Ectodermal cell (in vitro differentiated cells): ENCODE results near the gene ARMC10.
"Not testable (repeated sequence)": the region's sequence is repeated elsewhere in the genome, so short reads cannot be mapped to it uniquely, and the experiment has no call there.

Experiments used
- H3K27ac ChIP-seq: 2 replicates; pipeline ENCODE4 v1.7.0; 2013; ENCODE audit warnings: mild to moderate bottlenecking, low read depth, low read length; ENCODE audit not compliant: insufficient read depth, poor library complexity, severe bottlenecking
- H3K27me3 ChIP-seq: 2 replicates; pipeline ENCODE4 v1.7.0; 2013; ENCODE audit warnings: mild to moderate bottlenecking, low read length; ENCODE audit not compliant: insufficient read depth, control insufficient read depth, poor library complexity, severe bottlenecking
- H3K36me3 ChIP-seq: one replicate; pipeline ENCODE4 v1.7.0; 2013; ENCODE audit warnings: low read length; ENCODE audit not compliant: control insufficient read depth, insufficient read depth
- H3K4me1 ChIP-seq: one replicate; pipeline ENCODE4 v1.7.0; 2013; ENCODE audit warnings: low read length; ENCODE audit not compliant: control insufficient read depth, insufficient read depth
- H3K4me3 ChIP-seq: 2 replicates; pipeline ENCODE4 v1.7.0; 2013; ENCODE audit warnings: low read depth, low read length, control low read depth; ENCODE audit not compliant: insufficient read depth
- H3K9me3 ChIP-seq: 2 replicates; pipeline ENCODE4 v1.7.0; 2013; ENCODE audit warnings: mild to moderate bottlenecking, low read length, moderate library complexity; ENCODE audit not compliant: control insufficient read depth
- WGBS, 2 experiments: methylation state at CpG; one replicate each; pipeline ENCODE4 v1.1.7; 2013; ENCODE audit warnings: missing lambda C conversion rate in 2 of 2; 5-methylcytosine and 5-hydroxymethylcytosine counted together

The ARMC10 gene

DNA sequence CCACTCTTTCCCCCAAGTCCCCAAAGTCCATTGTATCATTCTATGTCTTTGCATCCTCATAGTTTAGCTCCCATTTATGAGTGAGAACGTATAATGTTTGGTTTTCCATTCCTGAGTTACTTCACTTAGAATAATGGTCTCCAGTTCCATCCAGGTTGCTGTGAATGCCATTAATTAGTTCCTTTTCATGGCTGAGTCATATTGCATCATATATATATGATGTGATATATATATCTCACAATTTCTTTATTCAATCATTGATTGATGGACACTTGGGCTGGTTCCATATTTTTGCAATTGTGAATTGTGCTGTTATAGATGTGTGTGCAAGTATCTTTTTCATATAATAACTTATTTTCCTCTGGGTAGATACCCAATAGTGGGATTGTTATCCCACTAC, 18.9 kb upstream of the ARMC10 start:
- WGBS, 2 experiments = 100% methylated on average over 1 of the region's 1 CpG
- not testable (repeated sequence) for H3K36me3 ChIP-seq

DNA sequence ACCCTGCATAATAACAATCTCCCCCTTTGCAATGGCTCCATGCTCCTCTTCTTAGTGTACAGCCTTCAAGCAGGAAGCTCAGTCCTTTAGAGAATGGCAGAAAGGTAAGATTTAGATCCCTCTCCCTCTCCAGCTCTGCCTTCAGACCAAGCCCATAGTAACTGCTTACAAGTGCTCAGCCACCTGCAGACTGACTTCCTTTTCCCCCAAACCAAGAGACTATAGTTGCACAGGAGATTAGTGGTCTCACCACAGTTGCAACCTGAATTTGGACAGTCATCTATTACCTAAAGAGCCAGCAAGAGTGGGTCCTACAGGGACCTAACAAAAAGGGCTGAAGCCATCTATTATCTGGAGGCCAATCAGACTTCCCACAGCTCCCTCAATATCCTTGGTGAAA, 16.8 kb upstream of the ARMC10 start:
- Histone ChIP-seq H3K4me1 (no peaks in the 10 kb centered on the region), H3K36me3 (no peaks in the 10 kb centered on the region), H3K27ac (no peak overlapping the region), H3K27me3 (no peaks in the 10 kb centered on the region), H3K4me3 (no peak overlapping the region), H3K9me3 (no peaks in the 10 kb centered on the region)

More for the DNA sequence above, 18.9 kb upstream of the ARMC10 start:
- not testable (repeated sequence) for H3K27ac ChIP-seq, H3K27me3 ChIP-seq, H3K4me1 ChIP-seq, H3K9me3 ChIP-seq, H3K4me3 ChIP-seq

DNA sequence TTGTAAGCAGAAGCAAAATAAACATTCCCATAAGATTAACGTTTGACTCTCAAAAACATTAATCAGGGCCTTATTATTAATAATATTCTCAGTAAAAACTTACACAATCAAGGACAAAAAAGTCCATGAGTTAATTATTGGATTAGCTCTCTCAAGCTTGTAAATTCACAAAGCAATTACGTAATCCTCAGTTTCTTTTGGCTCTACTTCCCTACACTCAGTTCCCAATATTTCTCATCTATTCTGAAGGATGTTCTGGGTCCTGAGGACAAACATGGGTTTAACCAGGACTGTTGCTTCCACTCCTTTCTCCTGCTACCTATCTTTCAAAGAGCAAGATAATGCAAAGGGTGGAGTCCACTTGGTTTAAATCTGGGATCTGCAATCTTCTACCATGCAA, 15.5 kb upstream of the ARMC10 start:
- no peaks in the 10 kb centered on the region for H3K36me3 ChIP-seq
- H3K27me3 ChIP-seq = no peaks in the 10 kb centered on the region
- H3K4me1 ChIP-seq = no peaks in the 10 kb centered on the region
- WGBS, 2 experiments = 85 to 89% methylated on average over 2 of the region's 2 CpGs
- no peak overlapping the region for H3K27ac ChIP-seq
- no peaks in the 10 kb centered on the region for H3K9me3 ChIP-seq
- no peak overlapping the region for H3K4me3 ChIP-seq

DNA sequence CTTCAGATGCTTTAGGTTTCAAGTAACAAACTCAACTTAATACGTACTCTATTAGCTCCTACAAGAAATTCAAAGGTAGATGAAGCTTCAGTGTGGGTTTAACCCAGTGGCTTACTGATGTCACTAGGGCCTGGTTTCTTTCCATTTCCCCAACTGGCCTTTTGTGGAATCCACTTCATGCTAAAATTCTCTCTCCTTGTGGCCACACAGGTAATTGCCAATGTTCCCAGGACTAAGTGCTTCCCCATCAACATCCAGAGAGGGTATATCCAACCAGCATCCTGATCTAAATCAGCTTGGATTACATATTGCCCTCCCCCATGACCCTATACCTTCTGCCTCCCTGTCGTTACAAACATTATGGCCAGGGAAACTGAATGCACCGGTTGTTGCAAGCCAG, 11.0 kb upstream of the ARMC10 start:
- H3K9me3 ChIP-seq = no peaks in the 10 kb centered on the region
- no peaks in the 10 kb centered on the region for H3K36me3 ChIP-seq
- H3K27me3 ChIP-seq = no peaks in the 10 kb centered on the region
- no peaks in the 10 kb centered on the region for H3K4me1 ChIP-seq
- H3K4me3 ChIP-seq = no peak overlapping the region
- H3K27ac ChIP-seq = no peak overlapping the region
- WGBS, 2 experiments = 85 to 94% methylated on average over 3 of the region's 3 CpGs

DNA sequence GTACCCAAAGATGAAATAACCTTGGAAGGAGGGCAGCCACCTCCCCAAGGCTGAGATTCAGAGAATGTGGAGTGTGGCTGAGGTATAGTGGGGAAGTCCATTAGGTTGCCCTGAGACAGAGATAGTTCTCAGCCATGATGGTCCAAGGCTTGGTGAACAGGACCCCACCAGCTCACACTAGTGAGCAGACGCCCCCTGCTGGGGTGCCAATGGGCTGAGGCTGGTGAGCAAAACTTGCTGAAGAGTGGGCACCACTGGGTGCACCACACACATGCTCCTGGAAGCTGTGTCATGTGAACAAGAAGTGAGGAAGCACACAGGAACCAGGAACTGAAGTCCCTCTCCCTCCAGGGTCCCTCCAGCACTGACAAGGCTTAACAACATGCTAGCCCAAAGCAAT, 9.3 kb upstream of the ARMC10 start:
- no peaks in the 10 kb centered on the region for H3K4me1 ChIP-seq
- no peaks in the 10 kb centered on the region for H3K27me3 ChIP-seq
- no peaks in the 10 kb centered on the region for H3K9me3 ChIP-seq
- 13 to 26% methylated on average over 1 of the region's 1 CpG for WGBS, 2 experiments
- no peaks in the 10 kb centered on the region for H3K36me3 ChIP-seq
- H3K27ac ChIP-seq = no peak overlapping the region
- H3K4me3 ChIP-seq = no peak overlapping the region

DNA sequence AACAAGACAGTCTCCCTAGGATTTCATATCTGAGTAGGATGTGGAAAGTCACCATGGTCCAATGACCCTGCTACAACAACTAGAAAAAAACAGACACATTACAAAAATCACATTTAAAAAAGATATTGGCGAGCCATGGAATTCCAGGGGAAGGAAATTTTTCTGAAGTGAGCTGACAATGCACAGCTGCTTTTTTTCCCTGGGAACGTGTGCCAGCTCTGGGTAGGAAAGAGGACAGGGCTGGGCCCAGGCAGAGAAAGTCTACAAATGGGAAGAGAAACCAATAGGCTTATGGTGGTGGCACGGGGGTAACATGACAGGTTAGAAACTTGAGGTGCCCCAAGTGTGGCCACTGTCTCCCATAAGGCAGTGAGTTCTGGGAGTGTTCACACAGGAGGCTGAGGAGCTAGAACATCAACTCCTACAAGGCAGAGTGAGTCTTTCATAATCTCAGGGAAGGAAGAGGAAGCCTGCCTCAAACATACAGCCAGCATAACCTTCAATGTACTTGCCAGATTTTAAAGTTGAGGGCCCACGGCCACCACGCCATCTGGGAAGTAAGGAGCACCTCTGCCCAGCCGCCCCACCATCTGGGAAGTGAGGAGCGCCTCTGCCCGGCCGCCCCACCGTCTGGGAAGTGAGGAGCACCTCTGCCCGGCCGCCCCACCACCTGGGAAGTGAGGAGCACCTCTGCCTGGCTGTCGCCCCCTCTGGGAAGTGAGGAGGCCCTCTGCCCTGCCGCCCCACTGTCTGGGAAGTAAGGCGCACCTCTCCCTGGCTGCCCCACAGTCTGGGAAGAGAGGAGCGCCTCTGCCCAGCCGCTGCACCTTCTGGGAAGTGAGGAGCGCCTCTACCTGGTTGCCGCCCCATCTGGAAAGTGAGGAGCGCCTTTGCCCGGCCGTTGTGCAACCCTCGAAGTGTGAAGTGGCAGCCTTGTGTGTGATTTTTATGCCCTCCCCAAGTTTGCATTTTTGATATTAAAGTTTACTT, 6.2 kb upstream of the ARMC10 start:
- Histone ChIP-seq H3K9me3 (no peaks in the 10 kb centered on the region), H3K27me3 (no peaks in the 10 kb centered on the region), H3K4me3 (no peak overlapping the region), H3K4me1 (no peaks in the 10 kb centered on the region), H3K27ac (no peak overlapping the region), H3K36me3 (no peaks in the 10 kb centered on the region)
- 93 to 95% methylated on average over 23 of the region's 23 CpGs for WGBS, 2 experiments

DNA sequence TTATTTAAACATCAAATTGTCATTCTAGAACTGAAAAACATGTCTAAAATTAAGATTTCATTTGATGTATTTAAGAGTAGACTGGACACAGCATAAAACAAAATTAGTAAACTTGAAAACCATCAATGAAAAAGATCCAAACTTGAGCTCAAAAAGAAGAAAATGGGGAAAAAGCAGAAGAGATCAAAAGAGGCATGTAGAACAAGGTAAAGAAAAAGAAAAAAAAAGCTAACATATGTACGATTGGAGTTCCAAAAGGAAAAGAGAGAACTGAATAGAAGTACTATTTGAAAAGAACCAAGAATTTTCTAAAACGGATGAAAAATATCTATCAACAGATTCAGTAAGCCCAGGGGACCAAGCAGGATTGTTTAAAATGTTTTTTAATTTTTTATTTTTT, 3.9 kb upstream of the ARMC10 start:
- Histone ChIP-seq H3K4me3 (no peak overlapping the region), H3K4me1 (no peaks in the 10 kb centered on the region), H3K27ac (no peak overlapping the region), H3K36me3 (no peaks in the 10 kb centered on the region), H3K27me3 (no peaks in the 10 kb centered on the region), H3K9me3 (no peaks in the 10 kb centered on the region)
- 93 to 97% methylated on average over 2 of the region's 2 CpGs for WGBS, 2 experiments

DNA sequence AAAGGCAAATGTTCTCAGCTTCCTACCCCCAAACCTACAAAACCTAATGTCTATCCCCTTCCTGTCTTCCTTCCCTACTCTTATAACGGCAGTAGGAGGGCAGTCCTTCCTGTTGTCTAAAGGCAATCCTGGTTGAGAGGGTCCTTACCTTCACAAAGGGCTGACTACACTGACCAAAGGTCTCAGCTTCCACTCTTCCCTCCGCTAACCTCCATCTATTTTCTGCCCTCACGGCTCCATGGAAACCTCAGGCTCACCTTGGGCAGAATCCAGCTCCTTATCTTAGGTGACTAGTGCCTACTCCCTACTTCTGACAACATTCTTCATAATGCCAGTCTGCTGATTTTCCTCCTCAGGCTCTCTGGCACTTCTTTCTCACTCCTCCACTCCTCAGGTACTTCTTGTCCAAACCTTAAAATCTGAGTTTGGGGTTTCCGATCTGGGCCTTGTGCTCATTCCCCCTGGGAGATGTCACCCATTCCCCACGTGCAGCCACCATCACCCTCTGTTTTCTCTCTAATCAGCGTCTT, 886 bp upstream of the ARMC10 start:
- 15 to 18% methylated on average over 6 of the region's 6 CpGs for WGBS, 2 experiments

DNA sequence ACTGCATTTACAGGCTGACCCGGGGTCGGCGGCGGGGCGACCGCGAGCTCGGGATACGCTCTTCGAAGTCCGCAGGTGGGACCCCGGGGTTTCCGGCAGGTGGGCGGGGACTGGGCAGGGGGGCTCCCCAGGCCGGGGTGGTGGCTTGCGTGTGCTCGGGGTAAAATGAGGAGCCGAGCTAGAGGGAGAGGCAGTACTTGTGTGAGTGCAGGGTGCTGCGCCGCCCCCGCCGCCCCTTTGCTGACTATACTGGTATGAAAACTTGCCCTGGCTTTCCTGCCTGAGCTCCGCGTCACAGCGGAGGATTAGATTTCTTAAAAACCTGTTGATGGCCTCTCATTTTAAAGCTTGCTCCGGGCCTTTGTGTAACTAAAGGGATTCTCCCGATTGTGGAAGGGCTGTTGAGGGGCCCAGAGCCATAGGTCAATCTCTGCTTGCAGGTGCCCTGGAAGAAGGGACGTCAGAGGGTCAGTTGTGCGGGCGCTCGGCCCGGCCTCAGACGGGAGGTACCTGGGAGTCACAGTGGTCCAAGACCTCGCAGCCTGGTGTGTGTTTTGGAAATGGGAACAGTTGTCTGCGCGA, 488 bp downstream of the ARMC10 start:
- H3K9me3 ChIP-seq = no peaks in the 10 kb centered on the region
- peak overlapping the region; percentile 82 for H3K4me3 ChIP-seq
- no peaks in the 10 kb centered on the region for H3K4me1 ChIP-seq
- no peaks in the 10 kb centered on the region for H3K27me3 ChIP-seq
- H3K27ac ChIP-seq = peak overlapping the region; percentile 78
- no peaks in the 10 kb centered on the region for H3K36me3 ChIP-seq
- WGBS, 2 experiments = 1 to 2% methylated on average over 36 of the region's 36 CpGs

More for the DNA sequence above, 886 bp upstream of the ARMC10 start:
- Histone ChIP-seq H3K4me3 (peak overlapping the region; percentile 82), H3K27ac (peak overlapping the region; percentile 78), H3K27me3 (no peaks in the 10 kb centered on the region), H3K36me3 (no peaks in the 10 kb centered on the region), H3K4me1 (no peaks in the 10 kb centered on the region), H3K9me3 (no peaks in the 10 kb centered on the region)

DNA sequence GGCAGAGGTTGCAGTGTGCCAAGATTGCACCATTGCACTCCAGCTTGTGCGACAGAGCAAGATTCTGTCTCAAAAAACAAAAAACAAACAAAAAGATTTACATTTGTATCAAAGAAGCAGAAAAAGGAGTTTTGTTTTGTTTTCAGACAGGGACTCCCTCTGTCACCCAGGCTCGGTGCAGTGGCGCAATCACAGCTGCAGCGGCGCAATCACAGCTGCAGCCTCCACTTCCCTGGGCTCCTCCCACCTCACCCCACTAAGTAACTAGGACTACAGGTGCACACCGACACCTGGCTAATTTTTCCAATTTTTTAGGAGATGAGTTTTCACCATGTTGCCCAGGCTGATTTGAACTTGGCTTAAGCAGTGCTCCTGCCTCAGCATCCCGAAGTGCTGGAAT, 1.8 kb downstream of the ARMC10 start:
- Histone ChIP-seq H3K4me3 (no peak overlapping the region), H3K27ac (no peak overlapping the region), H3K36me3 (no peaks in the 10 kb centered on the region), H3K9me3 (no peaks in the 10 kb centered on the region), H3K4me1 (no peaks in the 10 kb centered on the region), H3K27me3 (no peaks in the 10 kb centered on the region)
- whole genome bisulfite sequencing, 2 experiments = 83% methylated on average over 7 of the region's 7 CpGs
